ENCODE results near the gene RALGDS. TPM values are rescaled to one million over a fixed set of nuclear protein-coding genes. Genes with fewer than 3 reads are reported as not detected.

Gene RALGDS
- total and polyA plus RNA-seq, 9 of the 15 experiments (the other 6 are each of a cell fraction or from before 2014, with no cell fraction given) = 0.75 to 43.3 (median 27.1) TPM

DNA sequence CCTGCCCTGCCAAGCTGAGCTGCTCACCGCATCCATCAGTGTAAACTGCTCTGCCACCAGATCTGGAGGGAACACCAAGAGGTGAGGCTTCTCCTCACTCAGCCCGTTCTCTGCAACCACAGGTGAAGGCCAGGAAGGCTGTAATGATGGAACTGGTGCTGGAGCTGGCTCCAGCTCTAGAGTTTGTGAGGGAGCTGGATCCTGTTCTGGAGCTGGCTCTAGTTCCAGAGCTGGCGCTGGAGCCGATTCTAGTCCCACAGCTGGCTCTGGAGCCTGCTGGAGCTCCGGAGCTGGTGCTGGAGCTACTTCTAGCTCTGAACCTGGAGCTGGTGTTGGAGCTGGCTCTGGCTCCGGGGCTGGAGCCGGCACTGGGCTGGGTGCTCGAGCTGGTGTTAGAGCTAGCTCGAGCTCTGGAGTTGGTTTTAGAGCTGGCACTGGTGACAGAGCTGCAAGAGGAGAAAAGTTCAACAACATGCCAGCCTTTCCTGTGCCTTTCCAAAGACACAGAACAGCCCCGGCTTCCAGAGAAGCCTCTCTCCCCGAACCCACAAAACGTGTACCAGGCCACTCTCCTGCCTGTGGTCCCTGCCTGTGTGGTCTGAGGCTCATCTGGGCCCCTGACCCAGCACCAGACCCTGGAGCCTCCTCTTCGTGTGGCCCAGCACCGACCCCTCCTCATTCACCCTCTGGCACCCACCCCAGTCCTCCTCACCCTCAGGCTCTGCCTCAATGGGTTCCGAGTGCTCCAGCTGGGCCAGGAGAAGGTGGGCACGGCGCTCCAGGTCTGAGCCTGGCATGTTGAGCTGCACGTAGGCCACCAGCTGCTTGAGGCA is 12.9 kb downstream of the RALGDS start:
- 86% methylated on average over 7 of the region's 18 CpGs for whole genome bisulfite sequencing (ENCODE audit: insufficient coverage, low coverage, missing lambda C conversion rate)
- H4K20me1 ChIP-seq (replicated peaks; ENCODE audit: control insufficient read depth, insufficient read depth, low read length) = peaks cover 8% of the 10 kb centered on the region; the same call in 1 of the 2 replicates
- H3K4me3 ChIP-seq = no peak overlapping the region
- ChIA-PET POLR2A (interaction anchor here (0.6 to 3.3 kb wide), 5 partner anchors 10 to 50 kb away, joined by 3 to 12 read pairs (median 3); partner anchors contain the start of gene RALGDS), CTCF (ENCODE audit: low intra/inter-chr PET ratio) (no interaction called here)
- no TSS peak for BruUV-seq (replicated peaks)
- no peak for DNase-seq (ENCODE audit: extremely low read depth in 1 of 4, low spot score in 3 of 4)
- no peak overlapping the region for H3K27ac ChIP-seq (ENCODE audit: extremely low read depth, low read depth, low read length)
- no peaks in the 10 kb centered on the region for H3K27me3 ChIP-seq (ENCODE audit: control insufficient read depth in 2 of 2, insufficient read depth in 2 of 2, low read length in 2 of 2)
- peaks cover 12% of the 10 kb centered on the region; the same call in 1 of the 3 replicates for H3K79me2 ChIP-seq (ENCODE audit: control insufficient read depth, insufficient read depth, low read length)
- peaks cover 92% of the 10 kb centered on the region; the same call in 2 of the 3 replicates for H3K36me3 ChIP-seq (ENCODE audit: control insufficient read depth, insufficient read depth, low read length)
- peak overlapping the region in 1 of 2 experiments; percentile 45; a peak in 1 of 4 replicates for H3K9ac ChIP-seq (ENCODE audit: insufficient read depth in 1 of 2, low read depth in 2 of 2, low read length in 2 of 2)
- H3K9me1 ChIP-seq (ENCODE audit: control insufficient read depth, insufficient read depth, low read length) = no peaks in the 10 kb centered on the region
- no peak overlapping the region for H3K4me2 ChIP-seq (ENCODE audit: insufficient read depth, low read length)
- no peak overlapping the region for H2AFZ ChIP-seq (ENCODE audit: low read depth, low read length)
- in situ Hi-C loops (cut with MboI) = loop anchor here (5.0 kb wide), 1 partner anchor 39 kb away; no protein-coding TSS in a partner anchor
- intact Hi-C loops (cut with micrococcal nuclease) = no loop called here
- FAIRE-seq = no peak
- H3K4me1 ChIP-seq (replicated peaks in 1 of 2; ENCODE audit: control insufficient read depth in 2 of 2, insufficient read depth in 2 of 2, low read length in 2 of 2) = peaks cover 0 to 25% of the 10 kb centered on the region in 2 experiments; a peak in 3 of 5 replicates
- no peak for ATAC-seq
- no peaks in the 10 kb centered on the region for H3K9me3 ChIP-seq (replicated peaks; ENCODE audit: control insufficient read depth, insufficient read depth, low read depth, low read length)
- TF ChIP-seq TRIM24 (IDR thresholded peaks at IDR 0.05) = peak in 1 of 2 experiments; percentile 86; a peak in 2 of 4 replicates
- TF ChIP-seq, protein P1, sequence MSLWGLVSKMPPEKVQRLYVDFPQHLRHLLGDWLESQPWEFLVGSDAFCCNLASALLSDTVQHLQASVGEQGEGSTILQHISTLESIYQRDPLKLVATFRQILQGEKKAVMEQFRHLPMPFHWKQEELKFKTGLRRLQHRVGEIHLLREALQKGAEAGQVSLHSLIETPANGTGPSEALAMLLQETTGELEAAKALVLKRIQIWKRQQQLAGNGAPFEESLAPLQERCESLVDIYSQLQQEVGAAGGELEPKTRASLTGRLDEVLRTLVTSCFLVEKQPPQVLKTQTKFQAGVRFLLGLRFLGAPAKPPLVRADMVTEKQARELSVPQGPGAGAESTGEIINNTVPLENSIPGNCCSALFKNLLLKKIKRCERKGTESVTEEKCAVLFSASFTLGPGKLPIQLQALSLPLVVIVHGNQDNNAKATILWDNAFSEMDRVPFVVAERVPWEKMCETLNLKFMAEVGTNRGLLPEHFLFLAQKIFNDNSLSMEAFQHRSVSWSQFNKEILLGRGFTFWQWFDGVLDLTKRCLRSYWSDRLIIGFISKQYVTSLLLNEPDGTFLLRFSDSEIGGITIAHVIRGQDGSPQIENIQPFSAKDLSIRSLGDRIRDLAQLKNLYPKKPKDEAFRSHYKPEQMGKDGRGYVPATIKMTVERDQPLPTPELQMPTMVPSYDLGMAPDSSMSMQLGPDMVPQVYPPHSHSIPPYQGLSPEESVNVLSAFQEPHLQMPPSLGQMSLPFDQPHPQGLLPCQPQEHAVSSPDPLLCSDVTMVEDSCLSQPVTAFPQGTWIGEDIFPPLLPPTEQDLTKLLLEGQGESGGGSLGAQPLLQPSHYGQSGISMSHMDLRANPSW (CRISPR knock-in tag; IDR thresholded peaks at IDR 0.05) = no peak
- TF ChIP-seq, protein P2, sequence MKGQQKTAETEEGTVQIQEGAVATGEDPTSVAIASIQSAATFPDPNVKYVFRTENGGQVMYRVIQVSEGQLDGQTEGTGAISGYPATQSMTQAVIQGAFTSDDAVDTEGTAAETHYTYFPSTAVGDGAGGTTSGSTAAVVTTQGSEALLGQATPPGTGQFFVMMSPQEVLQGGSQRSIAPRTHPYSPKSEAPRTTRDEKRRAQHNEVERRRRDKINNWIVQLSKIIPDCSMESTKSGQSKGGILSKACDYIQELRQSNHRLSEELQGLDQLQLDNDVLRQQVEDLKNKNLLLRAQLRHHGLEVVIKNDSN (CRISPR knock-in tag; IDR thresholded peaks at IDR 0.05) = no peak
- TF ChIP-seq SMARCB1 (IDR thresholded peaks at IDR 0.05; ENCODE audit: insufficient read length, low read depth) = no peak
- TF ChIP-seq, protein P3, sequence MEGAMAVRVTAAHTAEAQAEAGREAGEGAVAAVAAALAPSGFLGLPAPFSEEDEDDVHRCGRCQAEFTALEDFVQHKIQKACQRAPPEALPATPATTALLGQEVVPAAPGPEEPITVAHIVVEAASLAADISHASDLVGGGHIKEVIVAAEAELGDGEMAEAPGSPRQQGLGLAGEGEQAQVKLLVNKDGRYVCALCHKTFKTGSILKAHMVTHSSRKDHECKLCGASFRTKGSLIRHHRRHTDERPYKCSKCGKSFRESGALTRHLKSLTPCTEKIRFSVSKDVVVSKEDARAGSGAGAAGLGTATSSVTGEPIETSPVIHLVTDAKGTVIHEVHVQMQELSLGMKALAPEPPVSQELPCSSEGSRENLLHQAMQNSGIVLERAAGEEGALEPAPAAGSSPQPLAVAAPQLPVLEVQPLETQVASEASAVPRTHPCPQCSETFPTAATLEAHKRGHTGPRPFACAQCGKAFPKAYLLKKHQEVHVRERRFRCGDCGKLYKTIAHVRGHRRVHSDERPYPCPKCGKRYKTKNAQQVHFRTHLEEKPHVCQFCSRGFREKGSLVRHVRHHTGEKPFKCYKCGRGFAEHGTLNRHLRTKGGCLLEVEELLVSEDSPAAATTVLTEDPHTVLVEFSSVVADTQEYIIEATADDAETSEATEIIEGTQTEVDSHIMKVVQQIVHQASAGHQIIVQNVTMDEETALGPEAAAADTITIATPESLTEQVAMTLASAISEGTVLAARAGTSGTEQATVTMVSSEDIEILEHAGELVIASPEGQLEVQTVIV (CRISPR knock-in tag; IDR thresholded peaks at IDR 0.05; ENCODE audit: borderline replicate concordance) = no peak
- TF ChIP-seq SP1 (CRISPR knock-in tag; IDR thresholded peaks at IDR 0.05) = no peak
- TF ChIP-seq, protein P4, sequence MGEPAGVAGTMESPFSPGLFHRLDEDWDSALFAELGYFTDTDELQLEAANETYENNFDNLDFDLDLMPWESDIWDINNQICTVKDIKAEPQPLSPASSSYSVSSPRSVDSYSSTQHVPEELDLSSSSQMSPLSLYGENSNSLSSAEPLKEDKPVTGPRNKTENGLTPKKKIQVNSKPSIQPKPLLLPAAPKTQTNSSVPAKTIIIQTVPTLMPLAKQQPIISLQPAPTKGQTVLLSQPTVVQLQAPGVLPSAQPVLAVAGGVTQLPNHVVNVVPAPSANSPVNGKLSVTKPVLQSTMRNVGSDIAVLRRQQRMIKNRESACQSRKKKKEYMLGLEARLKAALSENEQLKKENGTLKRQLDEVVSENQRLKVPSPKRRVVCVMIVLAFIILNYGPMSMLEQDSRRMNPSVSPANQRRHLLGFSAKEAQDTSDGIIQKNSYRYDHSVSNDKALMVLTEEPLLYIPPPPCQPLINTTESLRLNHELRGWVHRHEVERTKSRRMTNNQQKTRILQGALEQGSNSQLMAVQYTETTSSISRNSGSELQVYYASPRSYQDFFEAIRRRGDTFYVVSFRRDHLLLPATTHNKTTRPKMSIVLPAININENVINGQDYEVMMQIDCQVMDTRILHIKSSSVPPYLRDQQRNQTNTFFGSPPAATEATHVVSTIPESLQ (CRISPR knock-in tag; IDR thresholded peaks at IDR 0.05) = no peak
- no peak for TF ChIP-seq MAFK (IDR thresholded peaks at IDR 0.05; ENCODE audit: low read length)
- TF ChIP-seq, protein P5, sequence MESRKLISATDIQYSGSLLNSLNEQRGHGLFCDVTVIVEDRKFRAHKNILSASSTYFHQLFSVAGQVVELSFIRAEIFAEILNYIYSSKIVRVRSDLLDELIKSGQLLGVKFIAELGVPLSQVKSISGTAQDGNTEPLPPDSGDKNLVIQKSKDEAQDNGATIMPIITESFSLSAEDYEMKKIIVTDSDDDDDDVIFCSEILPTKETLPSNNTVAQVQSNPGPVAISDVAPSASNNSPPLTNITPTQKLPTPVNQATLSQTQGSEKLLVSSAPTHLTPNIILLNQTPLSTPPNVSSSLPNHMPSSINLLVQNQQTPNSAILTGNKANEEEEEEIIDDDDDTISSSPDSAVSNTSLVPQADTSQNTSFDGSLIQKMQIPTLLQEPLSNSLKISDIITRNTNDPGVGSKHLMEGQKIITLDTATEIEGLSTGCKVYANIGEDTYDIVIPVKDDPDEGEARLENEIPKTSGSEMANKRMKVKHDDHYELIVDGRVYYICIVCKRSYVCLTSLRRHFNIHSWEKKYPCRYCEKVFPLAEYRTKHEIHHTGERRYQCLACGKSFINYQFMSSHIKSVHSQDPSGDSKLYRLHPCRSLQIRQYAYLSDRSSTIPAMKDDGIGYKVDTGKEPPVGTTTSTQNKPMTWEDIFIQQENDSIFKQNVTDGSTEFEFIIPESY (CRISPR knock-in tag; IDR thresholded peaks at IDR 0.05) = no peak
- TF ChIP-seq ZNF146 (CRISPR knock-in tag; IDR thresholded peaks at IDR 0.05; ENCODE audit: unreplicated experiment) = no peak
